Measurements from ENCODE around the gene BAAT. TPM values are rescaled to one million over a fixed set of nuclear protein-coding genes. Genes with fewer than 3 reads are reported as not detected.

BAAT gene
- total and polyA plus RNA-seq, 2 of the 13 experiments (the other 11 are each of a cell fraction or from before 2014, with no cell fraction given), result 0.71 to 7.9 TPM

GRCh38 chr9:101433229-101433628, 48.4 kb upstream of the BAAT start (continued):
- no peak for TF ChIP-seq TRIM22 (IDR thresholded peaks at IDR 0.05)
- peak; percentile 89 for TF ChIP-seq SAP130 (CRISPR knock-in tag; IDR thresholded peaks at IDR 0.05; ENCODE audit: low read depth)
- no peak for TF ChIP-seq HOXA7 (CRISPR knock-in tag; IDR thresholded peaks at IDR 0.05)
- TF ChIP-seq KLF6 (CRISPR knock-in tag; IDR thresholded peaks at IDR 0.05), result peak; percentile 46; the same call in 1 of the 2 replicates
- TF ChIP-seq AHR (CRISPR knock-in tag; IDR thresholded peaks at IDR 0.05), result no peak
- TF ChIP-seq MXI1 (IDR thresholded peaks at IDR 0.05; ENCODE audit: borderline replicate concordance, low read depth, low read length), result peak; percentile 46; the same call in 1 of the 3 replicates
- no peak for TF ChIP-seq ZNF142 (CRISPR knock-in tag; IDR thresholded peaks at IDR 0.05)
- TF ChIP-seq NR2F2 (IDR thresholded peaks at IDR 0.05; ENCODE audit: borderline replicate concordance, low read depth), result peak; percentile 91
- peak; percentile 91 for TF ChIP-seq HMG20A (CRISPR knock-in tag; IDR thresholded peaks at IDR 0.05; ENCODE audit: borderline replicate concordance)
- TF ChIP-seq ZBTB20 (CRISPR knock-in tag; IDR thresholded peaks at IDR 0.05; ENCODE audit: borderline replicate concordance, low read depth), result no peak
- TF ChIP-seq ZNF24 (IDR thresholded peaks at IDR 0.05), result no peak
- TF ChIP-seq PHF5A (CRISPR knock-in tag; IDR thresholded peaks at IDR 0.05; ENCODE audit: low read depth, unreplicated experiment), result peak; percentile 53
- no peak for TF ChIP-seq NFRKB (IDR thresholded peaks at IDR 0.05)
- peak; percentile 99 for TF ChIP-seq HNF1B (CRISPR knock-in tag; IDR thresholded peaks at IDR 0.05)
- 0 out of 2 replicates have a peak, but pooled peaks have one; percentile 46 for TF ChIP-seq TGIF2 (CRISPR knock-in tag; IDR thresholded peaks at IDR 0.05)
- TF ChIP-seq KDM6A (CRISPR knock-in tag; IDR thresholded peaks at IDR 0.05; ENCODE audit: low read depth), result peak; percentile 91
- TF ChIP-seq ZBTB7B (CRISPR knock-in tag; IDR thresholded peaks at IDR 0.05), result peak; percentile 50; the same call in 1 of the 2 replicates
- TF ChIP-seq CEBPB (IDR thresholded peaks at IDR 0.05; ENCODE audit: borderline replicate concordance, low read depth, low read length), result no peak
- no peak for TF ChIP-seq DZIP1 (CRISPR knock-in tag; IDR thresholded peaks at IDR 0.05)

All from HepG2 (cell line).